ENCODE data around the gene FOXP1.

FOXP1 gene

GRCh38 chr3:71264840-71265239, 318.7 kb downstream of the FOXP1 start:
- H4K20me1 ChIP-seq (ENCODE audit: control insufficient read depth, insufficient read depth, low read depth, low read length), result 0 out of 2 replicates have a peak, but pooled peaks cover 2% of the 10 kb centered on the region
- no peak overlapping the region for H3K27ac ChIP-seq (ENCODE audit: low read depth, low read length)
- H3K36me3 ChIP-seq (ENCODE audit: control insufficient read depth, low read length), result peaks cover 6% of the 10 kb centered on the region
- H3K4me3 ChIP-seq (ENCODE audit: low read length), result no peak overlapping the region
- H3K27me3 ChIP-seq (ENCODE audit: control insufficient read depth, low read length), result no peaks in the 10 kb centered on the region
- no peaks in the 10 kb centered on the region for H3K9me3 ChIP-seq (ENCODE audit: control insufficient read depth, insufficient read depth, low read length)
- H3F3A ChIP-seq (ENCODE audit: control insufficient read depth, insufficient read depth), result no peaks in the 10 kb centered on the region
- no peaks in the 10 kb centered on the region for H3K9me2 ChIP-seq (replicated peaks; ENCODE audit: control insufficient read depth, low read length)
- no peak for TF ChIP-seq EZH2phosphoT487 (IDR thresholded peaks at IDR 0.05; ENCODE audit: borderline replicate concordance, low read length)
- no peak for TF ChIP-seq CTCF (IDR thresholded peaks at IDR 0.05; ENCODE audit: low read depth, low read length, poor library complexity, severe bottlenecking)
- peaks cover 3% of the 10 kb centered on the region; the same call in 1 of the 2 replicates for H3K79me2 ChIP-seq (ENCODE audit: control insufficient read depth, low read length)
- no peak overlapping the region for H3K4me2 ChIP-seq (ENCODE audit: low read length)
- H3K4me1 ChIP-seq (ENCODE audit: control insufficient read depth, low read length), result no peaks in the 10 kb centered on the region

- no peak overlapping the region for H3K27ac ChIP-seq (ENCODE audit: low read depth, low read length)
- TF ChIP-seq CTCF (IDR thresholded peaks at IDR 0.05; ENCODE audit: low read depth, low read length, poor library complexity, severe bottlenecking), result no peak
- no peak for TF ChIP-seq EZH2phosphoT487 (IDR thresholded peaks at IDR 0.05; ENCODE audit: borderline replicate concordance, low read length)
- H3K4me2 ChIP-seq (ENCODE audit: low read length), result no peak overlapping the region
- no peaks in the 10 kb centered on the region for H3K27me3 ChIP-seq (ENCODE audit: control insufficient read depth, low read length)
- no peaks in the 10 kb centered on the region for H3K9me2 ChIP-seq (replicated peaks; ENCODE audit: control insufficient read depth, low read length)
- peaks cover 3% of the 10 kb centered on the region for H3K36me3 ChIP-seq (ENCODE audit: control insufficient read depth, low read length)
- no peak overlapping the region for H3K4me3 ChIP-seq (ENCODE audit: low read length)
- H3K9me3 ChIP-seq (ENCODE audit: control insufficient read depth, insufficient read depth, low read length), result no peaks in the 10 kb centered on the region
- H3K79me2 ChIP-seq (ENCODE audit: control insufficient read depth, low read length), result peaks cover 3% of the 10 kb centered on the region; the same call in 1 of the 2 replicates
- no peaks in the 10 kb centered on the region for H3F3A ChIP-seq (ENCODE audit: control insufficient read depth, insufficient read depth)
- no peaks in the 10 kb centered on the region for H3K4me1 ChIP-seq (ENCODE audit: control insufficient read depth, low read length)
- no peaks in the 10 kb centered on the region for H4K20me1 ChIP-seq (ENCODE audit: control insufficient read depth, insufficient read depth, low read depth, low read length)
Measured at GRCh38 chr3:71262364-71263265, 320.9 kb downstream of the FOXP1 start.

- H3K79me2 ChIP-seq (ENCODE audit: control insufficient read depth, low read length), result peaks cover 2% of the 10 kb centered on the region; the same call in 1 of the 2 replicates
- H3K27me3 ChIP-seq (ENCODE audit: control insufficient read depth, low read length), result no peaks in the 10 kb centered on the region
- no peak overlapping the region for H3K4me2 ChIP-seq (ENCODE audit: low read length)
- H3F3A ChIP-seq (ENCODE audit: control insufficient read depth, insufficient read depth), result no peaks in the 10 kb centered on the region
- no peak overlapping the region for H3K4me3 ChIP-seq (ENCODE audit: low read length)
- no peaks in the 10 kb centered on the region for H3K9me2 ChIP-seq (replicated peaks; ENCODE audit: control insufficient read depth, low read length)
- H3K4me1 ChIP-seq (ENCODE audit: control insufficient read depth, low read length), result no peaks in the 10 kb centered on the region
- no peak overlapping the region for H3K27ac ChIP-seq (ENCODE audit: low read depth, low read length)
- H4K20me1 ChIP-seq (ENCODE audit: control insufficient read depth, insufficient read depth, low read depth, low read length), result no peaks in the 10 kb centered on the region
- H3K9me3 ChIP-seq (ENCODE audit: control insufficient read depth, insufficient read depth, low read length), result no peaks in the 10 kb centered on the region
- TF ChIP-seq EZH2phosphoT487 (IDR thresholded peaks at IDR 0.05; ENCODE audit: borderline replicate concordance, low read length), result no peak
- TF ChIP-seq CTCF (IDR thresholded peaks at IDR 0.05; ENCODE audit: low read depth, low read length, poor library complexity, severe bottlenecking), result no peak
- H3K36me3 ChIP-seq (ENCODE audit: control insufficient read depth, low read length), result no peaks in the 10 kb centered on the region
Measured at GRCh38 chr3:71260782-71261181, 322.7 kb downstream of the FOXP1 start.
